ENCODE measurements around the gene BBIP1.
"Not testable (repeated sequence)": the region's sequence is repeated elsewhere in the genome, so short reads cannot be mapped to it uniquely, and the experiment has no call there.

The BBIP1 gene

DNA sequence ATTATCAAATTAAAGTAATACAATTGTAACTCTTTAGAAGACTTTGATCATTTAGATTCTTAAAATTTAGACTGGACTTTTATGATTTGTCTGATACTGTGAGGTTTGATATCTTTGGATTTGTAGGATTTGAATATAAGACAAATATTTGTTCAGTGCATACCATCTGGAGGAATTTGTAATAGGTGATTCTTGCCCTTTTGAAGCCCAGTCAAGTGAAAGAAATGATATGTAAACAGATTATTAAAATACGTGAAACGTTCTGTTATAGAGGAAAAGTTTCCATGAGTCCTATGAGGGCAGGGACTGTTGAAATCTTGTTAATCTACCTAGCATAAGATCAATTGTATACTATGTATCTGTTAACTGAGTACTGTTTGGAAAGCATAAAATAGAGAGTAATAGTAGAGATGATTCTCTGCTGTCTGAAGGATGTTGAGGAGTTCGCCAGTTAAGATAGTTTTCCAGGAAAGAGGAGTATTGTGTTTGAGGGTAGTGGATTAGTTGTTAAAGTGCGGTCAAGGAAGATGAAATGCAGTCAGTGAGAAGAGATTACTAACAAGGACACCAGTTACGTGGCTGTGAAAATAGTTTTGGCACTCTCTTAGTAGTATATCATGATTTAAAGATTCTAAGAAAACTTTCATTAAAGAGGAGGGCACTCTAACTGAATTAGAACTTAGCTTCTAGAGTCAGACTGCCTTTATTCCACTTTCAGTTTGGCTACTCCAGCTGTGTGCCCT is 32.9 kb downstream of the BBIP1 start:
- DNase-seq (ENCODE audit: low read depth in 2 of 2), result no peak

DNA sequence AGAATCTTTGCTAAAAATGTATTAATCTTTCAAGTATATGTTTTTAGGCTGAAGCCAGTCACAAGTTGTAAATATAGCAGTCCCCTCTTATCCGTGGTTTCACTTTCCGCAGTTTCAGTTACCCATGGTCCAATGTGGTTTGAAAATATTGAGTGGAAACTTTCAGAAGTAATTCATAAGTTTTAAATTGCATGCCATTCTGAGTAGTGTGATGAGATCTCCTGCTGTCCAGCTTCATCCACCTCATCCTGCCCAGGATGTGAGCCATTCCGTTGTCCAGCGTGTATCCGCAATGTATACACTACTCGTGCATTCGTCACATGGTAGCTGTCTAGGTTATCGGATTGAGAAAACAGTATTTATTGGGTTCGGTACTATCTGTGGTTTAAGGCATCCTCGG is 35.1 kb downstream of the BBIP1 start:
- no peak for DNase-seq (ENCODE audit: low read depth in 2 of 2)

DNA sequence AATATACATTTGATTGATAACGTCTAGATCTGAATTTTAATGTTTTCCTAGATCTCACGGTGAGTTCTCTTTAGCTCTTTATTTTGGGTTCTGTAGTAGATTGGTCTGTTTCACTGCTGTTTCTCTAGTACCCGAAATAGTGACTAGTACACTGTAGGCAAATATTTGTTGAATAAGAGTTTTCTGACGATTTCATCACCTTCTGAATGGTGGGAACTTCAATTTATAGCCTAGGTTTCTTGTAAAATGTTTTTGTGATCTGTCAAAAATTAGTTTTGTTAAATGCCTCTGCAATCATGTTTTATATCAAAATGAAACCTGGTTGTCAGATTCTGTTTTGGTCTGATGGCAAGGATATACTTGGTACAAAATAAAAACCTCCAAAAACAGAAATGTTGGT is 37.1 kb downstream of the BBIP1 start:
- DNase-seq (ENCODE audit: low read depth in 2 of 2), result no peak

DNA sequence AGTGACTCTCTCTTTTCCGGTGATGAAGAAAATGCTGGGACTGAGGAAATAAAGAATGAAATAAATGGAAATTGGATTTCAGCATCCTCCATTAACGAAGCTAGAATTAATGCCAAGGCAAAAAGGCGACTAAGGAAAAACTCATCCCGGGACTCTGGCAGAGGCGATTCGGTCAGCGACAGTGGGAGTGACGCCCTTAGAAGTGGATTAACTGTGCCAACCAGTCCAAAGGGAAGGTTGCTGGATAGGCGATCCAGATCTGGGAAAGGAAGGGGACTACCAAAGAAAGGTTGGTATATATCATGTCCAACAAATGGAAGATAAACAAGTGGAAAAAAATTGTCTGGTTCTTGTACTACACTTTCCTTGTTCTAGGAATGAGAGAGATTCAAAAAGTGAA is 37.7 kb downstream of the BBIP1 start:
- no peak for DNase-seq (ENCODE audit: low read depth in 2 of 2)

DNA sequence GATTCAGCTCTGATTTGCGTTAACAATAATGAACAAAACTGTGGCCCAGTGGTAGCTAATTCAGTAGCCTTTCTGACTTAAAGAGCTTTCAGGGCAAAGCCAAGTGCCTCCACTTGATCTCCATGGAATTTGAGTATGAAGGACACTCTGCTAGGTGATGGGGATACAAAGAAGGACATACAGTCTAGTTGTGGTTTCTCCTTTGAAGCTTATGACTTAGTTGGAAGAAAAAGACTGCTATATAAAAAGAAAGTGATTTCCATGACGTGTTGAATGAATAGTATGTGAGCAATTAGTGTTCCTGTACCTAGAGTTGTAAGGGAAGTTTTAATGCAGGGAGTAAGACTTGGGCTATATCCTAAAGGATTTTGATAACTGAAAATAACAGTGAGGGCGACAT is 39.0 kb downstream of the BBIP1 start:
- DNase-seq (ENCODE audit: low read depth in 2 of 2), result no peak

DNA sequence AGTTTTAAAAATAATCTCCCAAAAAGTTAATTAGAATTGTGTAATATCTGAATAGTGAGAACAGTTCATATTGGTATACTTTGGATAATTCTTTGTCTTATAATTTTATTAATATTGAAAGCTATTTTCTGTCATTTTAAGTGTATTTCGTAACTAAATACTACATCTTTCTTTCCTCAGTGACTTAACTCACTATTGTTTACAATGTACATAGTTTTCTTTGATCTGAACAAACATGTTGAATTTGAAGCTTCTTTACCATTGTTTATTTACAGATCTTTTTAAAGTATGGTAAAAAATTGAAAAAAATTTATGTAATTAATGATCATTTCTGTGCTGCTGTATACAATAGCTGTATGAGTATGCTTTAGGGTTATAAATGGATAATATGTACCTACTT is 42.2 kb downstream of the BBIP1 start:
- no peak for DNase-seq (ENCODE audit: low read depth in 2 of 2)

DNA sequence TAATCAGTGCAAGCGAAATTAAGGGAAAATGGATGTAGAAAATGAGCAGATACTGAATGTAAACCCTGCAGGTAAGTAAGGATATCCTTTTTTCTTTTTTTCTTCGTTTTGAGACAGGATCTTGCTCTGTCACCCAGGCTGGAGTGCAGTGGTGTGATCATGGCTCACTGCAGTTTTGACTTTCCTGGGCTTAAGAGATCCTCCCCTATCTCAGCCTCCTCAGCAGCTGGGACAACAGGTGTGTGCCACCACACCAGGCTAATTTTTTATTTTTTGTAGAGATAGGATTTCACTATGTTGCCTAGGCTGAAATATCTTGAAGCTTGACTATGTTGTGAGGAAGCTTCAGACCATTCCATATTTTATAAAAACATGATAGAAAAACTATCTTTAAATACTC is 43.0 kb downstream of the BBIP1 start:
- no peak for DNase-seq (ENCODE audit: low read depth in 2 of 2)

DNA sequence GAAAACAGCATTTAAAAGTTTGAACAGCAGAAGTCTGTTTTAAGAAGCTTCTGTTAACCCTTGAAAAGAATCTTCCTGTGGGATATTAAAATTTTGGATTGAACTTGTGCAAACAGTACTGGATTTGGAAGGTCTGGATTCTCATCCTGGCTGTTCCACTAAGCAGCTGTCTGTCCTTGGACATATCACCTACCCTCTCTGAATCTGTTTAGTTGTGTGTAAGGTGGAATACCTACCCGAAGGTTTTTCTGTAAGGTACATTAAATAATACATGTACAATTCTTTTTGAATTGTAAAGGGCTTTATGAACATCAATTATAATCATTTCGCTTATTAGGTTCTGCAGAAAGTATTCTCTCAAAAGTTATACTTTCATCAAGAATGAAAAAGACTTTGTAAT is 45.0 kb downstream of the BBIP1 start:
- no peak for DNase-seq (ENCODE audit: low read depth in 2 of 2)

DNA sequence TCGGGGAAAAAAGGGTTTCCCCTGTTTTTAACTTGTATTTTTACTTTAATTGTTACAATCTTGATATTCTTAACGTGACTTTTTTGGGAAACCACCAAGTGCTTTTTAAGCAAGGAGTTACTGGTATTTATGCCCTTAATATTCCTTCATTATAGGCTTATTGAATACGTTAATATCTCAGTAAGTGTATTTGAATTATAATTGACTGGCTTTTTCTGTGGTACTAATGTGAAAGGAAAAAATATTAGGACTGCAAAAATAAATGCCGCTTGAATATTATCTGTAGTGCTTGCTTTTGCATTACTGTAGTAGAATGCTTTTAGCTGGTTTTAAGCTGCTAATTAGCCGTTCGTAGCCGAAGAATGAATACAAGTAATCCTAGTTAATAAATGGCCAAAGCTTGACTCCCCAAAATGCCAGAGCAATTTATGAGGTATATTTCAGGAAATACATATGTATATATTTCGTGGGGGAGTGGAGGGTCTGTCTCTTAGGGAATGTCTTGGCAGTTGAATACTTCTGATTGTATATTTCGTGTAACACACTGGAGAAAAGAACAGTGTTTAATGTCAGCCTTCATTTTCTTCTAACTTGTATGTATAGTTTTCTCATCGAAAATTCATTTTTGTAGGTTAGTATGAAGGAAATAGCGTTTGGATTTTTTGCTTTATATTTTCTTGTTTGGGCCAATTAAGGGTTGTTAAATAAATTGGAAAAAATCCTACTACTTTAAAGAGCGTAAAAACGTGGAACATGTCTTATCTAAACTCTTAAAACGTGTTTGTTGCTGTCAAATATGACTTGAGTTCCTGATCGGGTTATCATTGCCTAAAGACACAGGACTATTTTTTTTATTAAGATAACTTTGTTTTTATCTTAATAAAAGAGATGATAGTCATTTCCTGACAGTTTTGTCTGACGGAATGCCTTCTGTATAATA is 45.7 kb downstream of the BBIP1 start:
- DNase-seq (ENCODE audit: low read depth in 2 of 2), result no peak

DNA sequence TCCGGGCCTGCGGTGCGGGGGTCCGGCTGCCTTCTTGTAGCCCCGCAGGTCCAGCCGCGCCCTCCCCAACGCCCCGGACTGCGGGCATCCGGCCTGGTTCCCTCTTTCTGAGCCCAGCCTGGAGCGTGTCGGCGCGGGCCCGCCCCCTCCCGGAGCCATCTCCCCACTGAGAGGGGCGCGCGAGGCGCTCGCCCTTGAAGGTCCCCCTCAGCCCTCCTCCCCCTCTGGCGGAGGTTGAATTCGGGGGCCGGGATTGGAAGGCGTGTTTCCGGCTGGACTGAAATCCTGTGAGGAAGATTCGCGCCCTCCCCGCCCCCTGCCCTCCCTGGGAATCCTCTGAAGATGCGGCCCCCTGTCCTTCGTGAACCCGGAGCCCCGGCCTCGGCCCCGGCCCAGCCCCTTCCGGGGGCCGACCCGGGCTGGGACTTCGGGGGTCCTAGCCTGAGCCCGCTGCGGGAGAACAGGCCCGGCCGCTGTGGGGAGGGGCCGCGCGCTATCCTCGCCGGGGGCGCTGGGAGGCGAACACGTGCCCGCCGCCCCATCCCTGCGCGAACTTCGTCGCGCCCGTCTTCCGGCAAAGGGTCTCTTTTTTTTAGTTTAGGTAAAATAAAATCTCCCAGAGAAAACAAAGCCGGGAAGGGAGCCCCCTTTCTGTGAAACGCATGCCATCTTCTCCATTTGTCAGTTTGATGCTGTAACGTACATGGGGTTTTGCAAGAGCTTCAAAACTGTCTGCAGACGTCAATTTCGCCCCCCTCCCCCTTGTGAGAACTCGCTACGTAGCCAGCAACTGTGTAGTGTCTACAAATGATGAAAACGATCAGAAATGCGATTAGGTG is 46.6 kb downstream of the BBIP1 start:
- DNase-seq (ENCODE audit: low read depth in 2 of 2), result peak; percentile 54 to 62

DNA sequence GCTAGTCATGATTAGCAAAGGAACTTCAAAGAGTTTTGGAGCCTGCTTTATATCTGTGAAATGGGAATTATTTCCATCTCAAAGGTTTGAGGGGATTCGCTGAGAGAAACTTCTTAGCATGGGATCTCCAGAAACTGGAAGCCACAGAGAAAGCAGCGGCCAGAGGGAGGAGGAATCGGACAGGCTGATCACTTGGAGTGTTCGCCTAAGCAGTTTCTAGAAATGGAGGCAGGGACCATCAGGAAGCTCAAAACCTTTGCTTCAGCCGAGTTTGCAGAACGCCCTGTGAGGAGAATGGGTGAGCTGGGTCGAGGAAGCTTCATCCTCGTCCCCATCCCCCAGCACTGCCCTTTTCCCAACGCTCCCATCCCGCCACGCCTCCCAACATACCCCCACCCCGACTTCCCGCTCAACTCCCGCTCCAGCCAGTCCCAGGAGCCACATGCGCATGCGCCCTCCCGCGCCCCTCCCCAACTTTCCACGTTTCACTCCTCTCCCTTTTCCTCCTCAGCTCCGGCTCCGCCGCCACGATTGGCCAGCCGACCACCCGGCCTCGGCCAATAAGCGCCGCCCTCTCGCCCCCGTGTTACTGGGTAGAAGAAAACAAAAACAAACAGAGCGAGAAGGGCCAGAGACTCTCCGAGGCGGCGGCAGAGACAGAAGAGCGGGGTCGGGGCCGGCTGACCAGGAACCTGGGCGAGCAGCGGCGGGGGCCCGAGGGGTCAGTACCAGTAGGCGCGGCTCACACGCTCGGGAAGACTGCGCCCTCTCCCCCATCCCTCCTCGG is 47.5 kb downstream of the BBIP1 start, which contains the start of gene PDCD4:
PDCD4 (plus strand) TSS at position 631 of the 787 bp plus-strand sequence. CDS start 4,100 bp downstream, outside the sequence.
- peak; percentile 89 to 93 for DNase-seq (ENCODE audit: low read depth in 2 of 2)

DNA sequence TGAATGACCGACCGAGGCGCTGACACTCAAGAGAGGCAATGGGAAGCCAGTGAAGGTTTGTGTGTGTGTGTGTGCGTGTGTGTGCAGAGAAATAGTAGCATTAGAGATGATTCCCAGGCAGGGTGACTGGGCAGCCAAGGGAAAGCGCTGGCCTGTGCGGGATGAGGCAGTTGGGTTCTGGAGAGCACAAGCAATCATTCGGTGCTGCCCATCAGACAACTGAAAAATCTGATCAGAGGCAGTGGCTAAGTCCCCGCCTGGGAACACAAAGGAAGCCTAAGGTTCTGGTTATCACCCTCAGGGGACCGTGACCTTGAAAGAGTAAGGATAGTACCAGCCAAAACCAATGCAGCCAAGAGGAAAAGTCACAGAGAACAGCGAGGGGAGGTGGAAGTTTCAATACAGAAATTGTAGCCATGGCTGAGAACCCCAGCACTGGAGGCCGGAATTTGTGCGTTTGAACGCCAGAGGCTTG is 48.1 kb downstream of the BBIP1 start:
- no peak for DNase-seq (ENCODE audit: low read depth in 2 of 2)

DNA sequence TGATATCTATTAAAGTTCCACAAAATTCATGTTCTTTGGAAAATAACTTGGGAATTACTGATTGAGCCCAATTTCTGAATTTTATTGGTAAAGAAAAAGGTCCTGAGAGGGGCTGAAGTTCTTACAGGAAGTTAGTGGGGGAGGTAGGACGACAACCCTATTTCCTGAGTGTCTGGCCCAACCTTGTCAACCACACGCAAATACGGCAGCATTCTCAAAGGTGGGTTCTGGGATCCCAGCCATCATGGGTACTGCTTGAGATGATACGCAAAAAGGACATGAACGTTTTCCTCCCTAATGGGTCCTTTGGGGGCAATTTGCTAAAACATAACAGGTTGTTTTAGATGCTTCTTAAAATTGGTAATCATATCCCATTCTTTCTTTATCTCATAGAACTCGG is 50.0 kb downstream of the BBIP1 start:
- DNase-seq (ENCODE audit: low read depth in 2 of 2), result no peak

DNA sequence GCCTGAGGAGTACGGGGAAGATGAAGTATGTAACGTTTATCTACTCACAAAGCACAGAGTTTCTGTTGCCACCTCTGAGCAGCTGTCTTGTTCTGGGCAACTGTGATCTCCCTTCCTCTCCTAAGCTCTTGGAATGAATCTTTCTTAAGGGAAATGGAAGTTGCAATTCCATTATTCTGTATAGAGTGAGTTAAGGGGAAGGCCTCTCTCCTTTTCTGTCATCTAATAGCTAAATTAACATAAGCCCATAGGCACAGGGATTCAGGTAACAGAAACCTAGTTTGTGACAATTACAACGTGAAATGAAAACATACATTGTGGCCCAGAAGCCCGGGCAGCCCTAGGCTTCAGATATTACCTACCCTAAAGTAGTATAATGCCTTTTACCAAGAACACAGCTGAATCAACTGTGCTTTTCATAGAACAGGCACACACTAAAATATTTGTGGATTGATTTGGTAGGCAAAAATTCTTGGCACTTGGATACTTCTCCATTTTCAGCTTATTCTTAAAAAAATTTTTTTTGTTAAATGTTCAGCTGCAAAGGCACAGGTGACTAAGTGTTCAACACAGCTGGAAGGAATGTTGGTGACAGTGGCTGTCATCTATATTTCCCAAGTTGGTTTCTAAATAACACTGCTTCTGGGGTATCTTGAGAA is 51.0 kb downstream of the BBIP1 start:
- no peak for DNase-seq (ENCODE audit: low read depth in 2 of 2)

DNA sequence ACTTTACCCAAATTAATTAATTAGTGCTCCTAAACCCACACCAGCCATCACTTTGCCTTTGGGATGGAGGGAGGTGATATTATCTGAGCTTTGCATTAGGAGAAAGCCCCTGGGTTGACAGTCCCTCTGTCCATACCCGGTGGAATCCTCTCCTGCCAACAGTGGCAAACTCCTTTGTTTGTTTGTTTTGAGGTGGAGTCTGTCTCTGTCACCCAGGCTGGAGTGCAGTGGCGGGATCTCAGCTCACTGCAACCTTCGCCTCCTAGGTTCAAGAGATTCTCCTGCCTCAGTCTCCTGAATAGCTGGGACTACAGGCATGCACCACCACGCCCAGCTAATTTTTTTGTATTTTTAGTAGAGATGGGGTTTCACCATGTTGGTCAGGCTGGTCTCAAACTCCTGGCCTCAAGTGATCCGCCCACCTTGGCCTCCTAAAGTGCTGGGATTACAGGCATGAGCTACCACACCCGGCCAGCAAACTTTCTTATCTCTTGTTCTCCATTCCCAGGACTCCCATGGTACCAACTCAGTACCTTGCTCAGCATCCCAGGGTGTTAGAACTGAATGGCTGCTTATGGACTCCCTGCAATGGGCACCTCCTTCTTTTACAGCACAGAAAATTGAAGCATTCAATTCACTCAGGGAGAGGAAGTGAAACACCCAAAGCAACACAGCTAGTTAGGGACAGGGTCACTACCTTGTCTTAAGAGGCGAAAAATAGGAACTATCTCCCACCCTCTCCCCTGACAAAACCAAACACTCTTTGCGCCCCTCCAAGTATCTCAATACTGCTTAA is 51.8 kb downstream of the BBIP1 start:
- DNase-seq (ENCODE audit: low read depth in 2 of 2), result not testable (repeated sequence)

DNA sequence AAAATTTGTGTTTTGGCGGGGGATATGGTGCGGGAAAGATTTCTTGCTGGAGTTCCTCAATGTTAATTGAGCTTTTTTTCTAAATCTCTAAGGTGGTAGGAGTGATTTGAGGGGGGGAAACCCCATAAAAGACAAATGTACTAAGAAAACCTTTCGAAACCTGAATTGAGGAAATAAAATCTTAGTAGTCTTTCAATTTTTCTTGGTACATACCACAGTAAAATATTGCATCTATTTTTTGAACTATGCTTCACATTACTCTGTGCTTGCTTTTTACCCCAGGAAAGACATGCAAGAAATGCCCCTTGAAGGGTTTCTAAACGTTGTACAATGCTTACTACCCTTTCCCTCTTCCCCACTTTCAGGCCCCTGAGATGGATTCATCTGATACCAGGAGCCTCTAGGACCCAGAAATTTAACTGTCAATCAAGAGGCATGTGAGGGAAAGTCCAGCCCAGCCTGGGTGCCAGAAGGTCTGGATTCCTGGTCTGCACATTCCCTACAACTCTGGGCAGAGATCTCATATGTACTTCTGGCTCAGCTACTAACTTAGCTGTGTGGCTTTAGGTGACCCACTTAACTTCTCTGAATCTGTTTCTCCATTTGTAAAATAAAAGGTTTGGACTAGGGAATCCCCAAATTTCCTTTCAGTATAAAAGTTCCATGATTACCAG is 53.0 kb downstream of the BBIP1 start:
- DNase-seq (ENCODE audit: low read depth in 2 of 2), result no peak

DNA sequence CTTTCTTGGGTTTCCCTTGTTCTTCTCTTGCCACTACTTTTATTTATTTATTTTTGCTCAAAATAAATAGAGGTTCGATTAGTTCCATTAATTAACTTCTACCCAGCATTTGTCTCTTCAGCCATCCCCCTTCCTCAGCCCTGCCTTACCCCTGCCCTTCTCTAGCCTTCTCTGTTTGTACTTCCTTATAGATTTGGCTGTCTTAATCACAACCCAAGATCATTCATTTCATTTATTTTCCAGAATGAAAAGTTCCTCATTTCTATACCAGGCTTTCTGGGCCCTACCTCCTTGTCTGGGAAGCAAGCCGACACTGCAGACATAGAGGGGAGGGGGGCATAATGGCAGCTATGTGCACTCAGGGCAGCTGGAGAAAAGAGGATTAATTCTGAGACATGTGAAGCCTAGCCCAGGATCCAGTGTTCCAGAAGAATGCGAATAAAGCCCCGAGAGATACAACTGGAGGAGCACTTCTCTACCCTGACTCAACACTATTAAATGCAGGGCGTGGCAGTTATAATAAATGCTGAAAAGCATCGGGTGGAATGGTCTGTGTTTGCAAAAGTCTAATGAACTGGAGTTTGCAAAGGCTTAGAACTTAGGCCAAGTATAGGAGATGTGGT is 53.7 kb downstream of the BBIP1 start:
- DNase-seq (ENCODE audit: low read depth in 2 of 2), result no peak

DNA sequence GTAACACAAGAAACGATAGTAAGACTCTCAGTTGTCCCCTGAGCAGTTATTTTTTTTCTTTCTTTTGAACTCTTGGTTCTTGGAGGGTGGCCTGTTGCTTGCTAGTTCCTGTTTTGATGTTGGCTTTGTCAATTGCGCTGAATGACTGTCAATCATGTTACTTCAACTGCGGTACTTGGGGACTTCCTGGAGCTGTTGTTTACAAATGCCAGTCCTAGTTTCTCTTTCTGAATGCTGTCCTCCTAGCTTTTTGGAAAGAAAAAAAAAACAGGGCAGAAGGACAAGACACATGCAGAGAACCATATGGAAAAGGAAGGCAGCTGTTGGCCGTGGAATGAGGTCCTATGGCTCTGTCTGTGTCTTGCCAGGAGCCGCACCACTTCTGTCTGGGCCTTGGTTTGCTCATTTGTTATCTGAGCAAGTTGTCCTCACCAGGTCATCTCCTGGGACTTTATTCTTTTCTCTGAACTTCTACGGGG is 54.3 kb downstream of the BBIP1 start:
- no peak for DNase-seq (ENCODE audit: low read depth in 2 of 2)

Measured in stimulated activated CD4-positive, alpha-beta T cell treated with anti-CD3 and anti-CD28 coated beads, Interleukin-1b, Interleukin-23, amount 100 ng/mL, for 4 hours (primary cell).